ENCODE results near the gene PLAC8L1. TPM values are rescaled to one million over a fixed set of nuclear protein-coding genes. Genes with fewer than 3 reads are reported as not detected.
"Not testable (repeated sequence)": the region's sequence is repeated elsewhere in the genome, so short reads cannot be mapped to it uniquely, and the experiment has no call there.

The PLAC8L1 gene
- total and polyA plus RNA-seq, 9 donors = 0.18 to 1.3 (median 0.50) TPM

- Histone ChIP-seq H3K9me3 (replicated peaks; ENCODE audit: control insufficient read depth, low read depth, low read length) (no peaks in the 10 kb centered on the region), H3K27ac (ENCODE audit: low read length) (no peak overlapping the region), H3K27me3 (ENCODE audit: control insufficient read depth, insufficient read depth, low read length) (no peaks in the 10 kb centered on the region), H3K4me3 (ENCODE audit: low read length) (no peak overlapping the region), H3K4me1 (ENCODE audit: control insufficient read depth, insufficient read depth, low read length) (no peaks in the 10 kb centered on the region), H3K36me3 (ENCODE audit: control insufficient read depth, insufficient read depth, low read length) (peaks cover 15% of the 10 kb centered on the region)
- 80% methylated on average over 1 of the region's 5 CpGs for WGBS (ENCODE audit: insufficient coverage)
- no peak for DNase-seq
Observed at GRCh38 chr5:146112476-146112875, 7.1 kb upstream of the PLAC8L1 start.

GRCh38 chr5:146111409-146111808 lies 6.0 kb upstream of the PLAC8L1 start:
- H3K36me3 ChIP-seq (ENCODE audit: control insufficient read depth, insufficient read depth, low read length) = peaks cover 12% of the 10 kb centered on the region
- WGBS (ENCODE audit: insufficient coverage) = 60% methylated on average over 1 of the region's 1 CpG
- no peak overlapping the region for H3K27ac ChIP-seq (ENCODE audit: low read length)
- no peaks in the 10 kb centered on the region for H3K9me3 ChIP-seq (replicated peaks; ENCODE audit: control insufficient read depth, low read depth, low read length)
- H3K4me1 ChIP-seq (ENCODE audit: control insufficient read depth, insufficient read depth, low read length) = no peaks in the 10 kb centered on the region
- no peaks in the 10 kb centered on the region for H3K27me3 ChIP-seq (ENCODE audit: control insufficient read depth, insufficient read depth, low read length)
- H3K4me3 ChIP-seq (ENCODE audit: low read length) = no peak overlapping the region
- no peak for DNase-seq

GRCh38 chr5:146109379-146109778 lies 4.0 kb upstream of the PLAC8L1 start:
- no peak overlapping the region for H3K4me3 ChIP-seq (ENCODE audit: low read length)
- no peak overlapping the region for H3K27ac ChIP-seq (ENCODE audit: low read length)
- H3K9me3 ChIP-seq (replicated peaks; ENCODE audit: control insufficient read depth, low read depth, low read length) = no peaks in the 10 kb centered on the region
- no CpG with 5 or more reads among the region's 1 CpG for WGBS (ENCODE audit: insufficient coverage)
- peaks cover 9% of the 10 kb centered on the region for H3K36me3 ChIP-seq (ENCODE audit: control insufficient read depth, insufficient read depth, low read length)
- H3K27me3 ChIP-seq (ENCODE audit: control insufficient read depth, insufficient read depth, low read length) = no peaks in the 10 kb centered on the region
- DNase-seq = no peak
- H3K4me1 ChIP-seq (ENCODE audit: control insufficient read depth, insufficient read depth, low read length) = no peaks in the 10 kb centered on the region

GRCh38 chr5:146108870-146109269 lies 3.5 kb upstream of the PLAC8L1 start:
- not testable (repeated sequence) for H3K4me1 ChIP-seq (ENCODE audit: control insufficient read depth, insufficient read depth, low read length); H3K36me3 ChIP-seq (ENCODE audit: control insufficient read depth, insufficient read depth, low read length); DNase-seq; H3K27ac ChIP-seq (ENCODE audit: low read length); H3K4me3 ChIP-seq (ENCODE audit: low read length); H3K27me3 ChIP-seq (ENCODE audit: control insufficient read depth, insufficient read depth, low read length); H3K9me3 ChIP-seq (replicated peaks; ENCODE audit: control insufficient read depth, low read depth, low read length)
- 83% methylated on average over 1 of the region's 2 CpGs for WGBS (ENCODE audit: insufficient coverage)

- no peaks in the 10 kb centered on the region for H3K9me3 ChIP-seq (replicated peaks; ENCODE audit: control insufficient read depth, low read depth, low read length)
Observed at GRCh38 chr5:146107901-146108300, 2.5 kb upstream of the PLAC8L1 start.

GRCh38 chr5:146103594-146103993 lies 1.8 kb downstream of the PLAC8L1 start:
- no peaks in the 10 kb centered on the region for H3K27me3 ChIP-seq (ENCODE audit: control insufficient read depth, insufficient read depth, low read length)
- H3K9me3 ChIP-seq (replicated peaks; ENCODE audit: control insufficient read depth, low read depth, low read length) = no peaks in the 10 kb centered on the region
- no peak overlapping the region for H3K4me3 ChIP-seq (ENCODE audit: low read length)
- H3K36me3 ChIP-seq (ENCODE audit: control insufficient read depth, insufficient read depth, low read length) = peaks cover 3% of the 10 kb centered on the region
- DNase-seq = no peak
- WGBS (ENCODE audit: insufficient coverage) = no CpG with 5 or more reads among the region's 1 CpG
- H3K4me1 ChIP-seq (ENCODE audit: control insufficient read depth, insufficient read depth, low read length) = no peaks in the 10 kb centered on the region
- H3K27ac ChIP-seq (ENCODE audit: low read length) = no peak overlapping the region

More at GRCh38 chr5:146107901-146108300, 2.5 kb upstream of the PLAC8L1 start:
- WGBS (ENCODE audit: insufficient coverage) = 20% methylated on average over 1 of the region's 1 CpG
- no peak for DNase-seq
- Histone ChIP-seq H3K4me3 (ENCODE audit: low read length) (no peak overlapping the region), H3K4me1 (ENCODE audit: control insufficient read depth, insufficient read depth, low read length) (no peaks in the 10 kb centered on the region), H3K27me3 (ENCODE audit: control insufficient read depth, insufficient read depth, low read length) (no peaks in the 10 kb centered on the region), H3K36me3 (ENCODE audit: control insufficient read depth, insufficient read depth, low read length) (peaks cover 3% of the 10 kb centered on the region), H3K27ac (ENCODE audit: low read length) (no peak overlapping the region)

- Histone ChIP-seq H3K4me3 (ENCODE audit: low read length) (no peak overlapping the region), H3K27me3 (ENCODE audit: control insufficient read depth, insufficient read depth, low read length) (no peaks in the 10 kb centered on the region), H3K27ac (ENCODE audit: low read length) (no peak overlapping the region), H3K9me3 (replicated peaks; ENCODE audit: control insufficient read depth, low read depth, low read length) (no peaks in the 10 kb centered on the region), H3K4me1 (ENCODE audit: control insufficient read depth, insufficient read depth, low read length) (no peaks in the 10 kb centered on the region), H3K36me3 (ENCODE audit: control insufficient read depth, insufficient read depth, low read length) (peaks cover 3% of the 10 kb centered on the region)
- no peak for DNase-seq
- WGBS (ENCODE audit: insufficient coverage) = no CpG with 5 or more reads among the region's 2 CpGs
Observed at GRCh38 chr5:146101646-146102045, 3.7 kb downstream of the PLAC8L1 start.

- no peaks in the 10 kb centered on the region for H3K4me1 ChIP-seq (ENCODE audit: control insufficient read depth, insufficient read depth, low read length)
- H3K27ac ChIP-seq (ENCODE audit: low read length) = no peak overlapping the region
- no peaks in the 10 kb centered on the region for H3K36me3 ChIP-seq (ENCODE audit: control insufficient read depth, insufficient read depth, low read length)
- H3K9me3 ChIP-seq (replicated peaks; ENCODE audit: control insufficient read depth, low read depth, low read length) = no peaks in the 10 kb centered on the region
- WGBS (ENCODE audit: insufficient coverage) = 80% methylated on average over 1 of the region's 6 CpGs
- no peak for DNase-seq
- no peak overlapping the region for H3K4me3 ChIP-seq (ENCODE audit: low read length)
- H3K27me3 ChIP-seq (ENCODE audit: control insufficient read depth, insufficient read depth, low read length) = no peaks in the 10 kb centered on the region
Observed at GRCh38 chr5:146098047-146098446, 7.3 kb downstream of the PLAC8L1 start.

GRCh38 chr5:146091881-146092280 lies 13.5 kb downstream of the PLAC8L1 start:
- no peaks in the 10 kb centered on the region for H3K27me3 ChIP-seq (ENCODE audit: control insufficient read depth, insufficient read depth, low read length)
- H3K27ac ChIP-seq (ENCODE audit: low read length) = no peak overlapping the region
- H3K9me3 ChIP-seq (replicated peaks; ENCODE audit: control insufficient read depth, low read depth, low read length) = no peaks in the 10 kb centered on the region
- no peak for DNase-seq
- H3K4me1 ChIP-seq (ENCODE audit: control insufficient read depth, insufficient read depth, low read length) = no peaks in the 10 kb centered on the region
- H3K4me3 ChIP-seq (ENCODE audit: low read length) = no peak overlapping the region
- H3K36me3 ChIP-seq (ENCODE audit: control insufficient read depth, insufficient read depth, low read length) = no peaks in the 10 kb centered on the region
- WGBS (ENCODE audit: insufficient coverage) = no CpG with 5 or more reads among the region's 3 CpGs

- Histone ChIP-seq H3K4me3 (ENCODE audit: low read length) (no peak overlapping the region), H3K27me3 (ENCODE audit: control insufficient read depth, insufficient read depth, low read length) (no peaks in the 10 kb centered on the region), H3K27ac (ENCODE audit: low read length) (no peak overlapping the region), H3K4me1 (ENCODE audit: control insufficient read depth, insufficient read depth, low read length) (no peaks in the 10 kb centered on the region), H3K36me3 (ENCODE audit: control insufficient read depth, insufficient read depth, low read length) (no peaks in the 10 kb centered on the region), H3K9me3 (replicated peaks; ENCODE audit: control insufficient read depth, low read depth, low read length) (no peaks in the 10 kb centered on the region)
- no peak for DNase-seq
Observed at GRCh38 chr5:146089287-146089686, 16.1 kb downstream of the PLAC8L1 start.

- DNase-seq = no peak
- Histone ChIP-seq H3K27me3 (ENCODE audit: control insufficient read depth, insufficient read depth, low read length) (peaks cover 2% of the 10 kb centered on the region), H3K27ac (ENCODE audit: low read length) (no peak overlapping the region), H3K9me3 (replicated peaks; ENCODE audit: control insufficient read depth, low read depth, low read length) (no peaks in the 10 kb centered on the region), H3K4me3 (ENCODE audit: low read length) (no peak overlapping the region), H3K4me1 (ENCODE audit: control insufficient read depth, insufficient read depth, low read length) (no peaks in the 10 kb centered on the region), H3K36me3 (ENCODE audit: control insufficient read depth, insufficient read depth, low read length) (no peaks in the 10 kb centered on the region)
- WGBS (ENCODE audit: insufficient coverage) = no CpG with 5 or more reads among the region's 3 CpGs
Observed at GRCh38 chr5:146088098-146088497, 17.3 kb downstream of the PLAC8L1 start.
